B cell (primary cell): ENCODE results near the gene ATAD3B.
"Not testable (repeated sequence)": the region's sequence is repeated elsewhere in the genome, so short reads cannot be mapped to it uniquely, and the experiment has no call there.

Source experiments
- CTCF ChIP-seq: fragments of 200-600 bp; IDR thresholded peaks from one replicate; pipeline ENCODE4 v1.8.0; 2022; ENCODE audit warnings: antibody characterized with exemption, mild to moderate bottlenecking
- EZH2 ChIP-seq: IDR thresholded peaks from 2 replicates; pipeline ENCODE4 v1.6.1; 2012; ENCODE audit warnings: borderline replicate concordance, low read depth, mild to moderate bottlenecking, moderate library complexity, low read length; ENCODE audit not compliant: insufficient read depth, poor library complexity, severe bottlenecking

DNA sequence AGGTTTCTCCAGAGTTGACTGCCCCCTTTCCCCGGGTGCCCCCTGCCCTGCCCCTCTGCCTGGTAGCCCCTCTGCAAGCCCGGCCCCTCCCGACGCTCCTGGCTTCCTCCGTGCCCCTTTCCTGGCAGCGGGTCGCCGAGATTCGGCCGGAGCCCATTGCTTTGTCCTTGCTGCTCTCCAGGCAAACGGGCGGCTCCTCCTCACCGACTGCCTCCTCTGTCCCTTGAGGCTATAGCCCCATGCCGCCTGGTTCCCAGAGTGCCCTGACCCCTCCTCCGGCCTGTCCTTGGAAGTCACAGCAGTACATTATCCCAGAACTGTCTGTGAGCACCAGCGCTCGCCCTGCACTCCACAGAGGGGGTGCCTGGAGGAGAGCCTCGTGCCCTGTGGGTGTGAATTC is 42.1 kb downstream of the ATAD3B start:
- TF ChIP-seq EZH2, CTCF: not testable (repeated sequence)
